Rectal smooth muscle tissue (tissue), 1 donor: Measurements from ENCODE around the gene RNU2-63P.
"Not testable (repeated sequence)": the region's sequence is repeated elsewhere in the genome, so short reads cannot be mapped to it uniquely, and the experiment has no call there.

Experiments
- H3K27ac ChIP-seq: one replicate; pipeline ENCODE4 v1.7.0; 2013; ENCODE audit warnings: low read depth, low read length, inconsistent platforms
- H3K27me3 ChIP-seq: one replicate; pipeline ENCODE4 v1.7.0; 2013; ENCODE audit warnings: low read length; ENCODE audit not compliant: control insufficient read depth, insufficient read depth
- H3K36me3 ChIP-seq: one replicate; pipeline ENCODE4 v1.7.0; 2013; ENCODE audit warnings: low read length; ENCODE audit not compliant: control insufficient read depth, insufficient read depth
- H3K4me1 ChIP-seq: one replicate; pipeline ENCODE4 v1.7.0; 2013; ENCODE audit warnings: low read length; ENCODE audit not compliant: control insufficient read depth, insufficient read depth
- H3K4me3 ChIP-seq: one replicate; pipeline ENCODE4 v1.7.0; 2013; ENCODE audit warnings: low read length
- H3K9ac ChIP-seq: one replicate; pipeline ENCODE4 v1.7.0; 2013; ENCODE audit warnings: low read length

The RNU2-63P gene

DNA sequence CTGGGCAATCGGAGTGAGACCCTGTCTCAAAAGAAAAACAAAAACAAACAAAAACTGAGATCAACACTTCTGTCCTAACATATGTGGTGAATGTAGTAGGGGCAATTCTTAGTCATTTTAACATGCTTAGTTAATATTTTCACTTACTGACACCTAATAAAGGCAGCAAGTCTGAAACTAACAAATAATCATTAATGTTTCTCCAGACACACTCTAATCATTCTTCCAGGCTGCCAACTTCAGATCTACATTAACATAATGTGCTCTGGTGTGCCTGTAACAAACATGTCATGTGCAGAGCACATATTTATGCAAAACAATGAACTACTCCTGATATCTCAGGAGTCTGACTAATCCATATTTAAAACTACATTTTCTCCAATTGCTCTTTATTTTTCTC, 33.3 kb upstream of the RNU2-63P start:
- H3K36me3 ChIP-seq: no peaks in the 10 kb centered on the region

DNA sequence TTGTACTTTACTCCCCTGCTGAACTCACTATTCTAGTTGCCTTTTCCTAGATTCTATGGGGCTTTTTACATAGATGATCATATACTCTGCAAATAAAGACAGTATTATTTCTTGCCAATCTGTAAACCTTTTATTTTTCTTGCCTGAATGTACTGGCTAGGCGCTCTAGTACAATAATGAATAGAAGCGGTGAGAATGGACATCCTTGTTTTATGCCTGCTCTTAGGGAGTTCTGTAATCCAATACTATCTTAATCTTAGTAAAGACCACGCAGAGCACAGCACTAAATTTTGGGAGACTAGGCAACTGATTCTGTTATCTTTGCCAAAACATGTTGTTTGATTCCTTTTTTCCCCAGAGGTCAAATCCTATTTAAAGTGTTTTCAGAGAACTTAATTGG, 32.2 kb upstream of the RNU2-63P start:
- Histone ChIP-seq H3K4me3 (no peak overlapping the region), H3K27ac (no peak overlapping the region), H3K36me3 (no peaks in the 10 kb centered on the region), H3K4me1 (peaks cover 2% of the 10 kb centered on the region), H3K27me3 (no peaks in the 10 kb centered on the region), H3K9ac (no peak overlapping the region)

More for the DNA sequence above, 33.3 kb upstream of the RNU2-63P start:
- Histone ChIP-seq H3K4me1 (peaks cover 13% of the 10 kb centered on the region), H3K9ac (no peak overlapping the region), H3K27ac (no peak overlapping the region), H3K27me3 (no peaks in the 10 kb centered on the region), H3K4me3 (no peak overlapping the region)

DNA sequence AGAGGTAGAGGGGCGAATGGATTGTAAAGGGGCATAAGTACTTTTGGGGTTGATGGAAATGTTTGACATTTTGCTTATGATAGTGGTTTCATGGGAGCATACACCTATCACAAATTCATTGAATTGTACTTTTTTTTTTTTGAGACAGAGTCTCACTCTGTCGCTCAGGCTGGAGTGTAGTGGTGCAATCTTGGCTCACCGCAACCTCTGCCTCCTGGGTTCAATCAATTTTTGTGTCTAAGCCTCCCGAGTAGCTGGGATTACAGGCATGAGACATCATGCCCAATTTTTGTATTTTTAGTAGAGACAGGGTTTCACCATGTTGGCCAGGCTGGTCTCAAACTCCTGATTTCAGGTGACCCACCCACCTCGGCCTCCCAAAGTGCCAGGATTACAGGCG, 29.2 kb upstream of the RNU2-63P start:
- H3K36me3 ChIP-seq, H3K27me3 ChIP-seq, H3K4me3 ChIP-seq, H3K9ac ChIP-seq, H3K27ac ChIP-seq, H3K4me1 ChIP-seq: not testable (repeated sequence)

DNA sequence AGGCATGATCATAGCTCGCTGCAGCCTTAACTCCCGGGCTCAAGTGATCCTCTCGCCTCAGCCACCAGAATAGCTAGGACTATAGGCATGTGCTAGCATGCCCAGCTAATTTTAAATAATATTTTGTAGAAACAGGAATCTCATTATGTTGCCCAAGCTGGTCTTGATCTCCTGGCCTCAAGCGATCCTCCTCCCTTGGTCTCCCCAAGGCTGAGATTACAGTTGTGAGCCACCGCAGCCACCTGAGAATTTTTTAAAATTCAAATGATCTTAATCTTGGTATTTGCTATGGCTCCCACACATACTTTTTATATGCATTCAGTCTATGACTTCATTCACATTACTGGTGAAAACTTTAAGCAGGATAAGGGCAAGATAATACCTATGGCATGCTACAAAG, 26.1 kb upstream of the RNU2-63P start:
- no peaks in the 10 kb centered on the region for H3K4me1 ChIP-seq
- H3K9ac ChIP-seq: no peak overlapping the region
- no peaks in the 10 kb centered on the region for H3K27me3 ChIP-seq
- H3K4me3 ChIP-seq: no peak overlapping the region
- H3K27ac ChIP-seq: no peak overlapping the region
- no peaks in the 10 kb centered on the region for H3K36me3 ChIP-seq

DNA sequence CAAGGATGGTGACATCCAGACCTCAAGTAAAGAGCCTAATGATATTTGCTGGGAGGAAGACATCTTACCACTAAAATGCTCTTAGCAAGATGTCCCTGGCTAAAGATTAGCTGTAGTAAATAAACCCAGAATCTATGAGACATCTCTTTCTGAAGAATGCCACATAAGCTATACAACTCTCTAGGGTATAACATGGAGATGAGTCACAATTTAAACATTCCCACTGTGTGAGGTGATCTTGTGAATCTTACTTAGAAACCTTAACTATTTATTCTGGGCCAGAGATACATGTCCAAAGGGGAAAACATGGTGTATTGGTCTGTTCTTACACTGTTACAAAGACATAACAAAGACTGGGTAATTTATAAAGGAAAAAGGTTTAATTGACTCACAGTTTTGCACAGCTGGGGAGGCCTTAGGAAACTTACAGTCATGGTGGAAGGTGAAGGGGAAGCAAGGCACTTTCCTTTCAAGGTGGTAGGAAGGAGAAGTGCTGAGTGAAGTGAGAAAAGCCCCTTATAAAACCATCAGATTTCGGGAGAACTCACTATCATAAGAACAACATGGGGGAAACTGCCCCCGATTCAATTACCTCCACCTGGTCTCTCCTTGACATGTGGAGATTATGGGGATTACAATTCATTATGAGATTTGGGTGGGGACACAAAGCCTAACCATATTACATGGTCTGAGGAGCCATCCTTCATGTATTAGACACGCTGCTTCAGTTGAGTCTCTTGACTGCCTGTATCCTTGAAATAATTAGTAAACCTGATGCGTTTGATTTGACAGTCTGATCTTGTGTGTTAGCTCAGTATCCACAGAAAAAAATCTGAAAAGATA, 22.1 kb upstream of the RNU2-63P start:
- Histone ChIP-seq H3K9ac (no peak overlapping the region), H3K4me1 (no peaks in the 10 kb centered on the region), H3K36me3 (peaks cover 5% of the 10 kb centered on the region), H3K4me3 (no peak overlapping the region), H3K27ac (no peak overlapping the region), H3K27me3 (no peaks in the 10 kb centered on the region)

DNA sequence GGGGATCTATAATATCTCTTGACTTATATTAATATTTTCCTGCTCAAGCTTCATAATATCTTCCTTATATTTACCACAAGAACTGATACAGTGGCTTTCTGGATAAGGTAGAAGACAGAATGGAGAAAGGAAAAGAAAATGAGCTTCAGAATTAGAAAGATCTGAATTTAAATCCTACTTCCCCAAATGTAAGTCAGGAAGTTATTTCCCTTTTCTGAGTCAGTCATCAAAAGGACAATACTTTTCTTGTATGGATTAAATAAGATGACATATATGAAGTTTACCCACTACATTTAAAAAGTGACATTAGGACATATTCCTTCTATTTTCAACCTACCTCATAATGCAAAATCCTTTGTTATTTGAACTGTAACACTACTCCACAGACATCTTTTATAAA, 20.3 kb upstream of the RNU2-63P start:
- H3K36me3 ChIP-seq: peaks cover 5% of the 10 kb centered on the region
- H3K4me3 ChIP-seq: no peak overlapping the region
- H3K4me1 ChIP-seq: no peaks in the 10 kb centered on the region
- no peak overlapping the region for H3K27ac ChIP-seq
- no peaks in the 10 kb centered on the region for H3K27me3 ChIP-seq
- no peak overlapping the region for H3K9ac ChIP-seq

DNA sequence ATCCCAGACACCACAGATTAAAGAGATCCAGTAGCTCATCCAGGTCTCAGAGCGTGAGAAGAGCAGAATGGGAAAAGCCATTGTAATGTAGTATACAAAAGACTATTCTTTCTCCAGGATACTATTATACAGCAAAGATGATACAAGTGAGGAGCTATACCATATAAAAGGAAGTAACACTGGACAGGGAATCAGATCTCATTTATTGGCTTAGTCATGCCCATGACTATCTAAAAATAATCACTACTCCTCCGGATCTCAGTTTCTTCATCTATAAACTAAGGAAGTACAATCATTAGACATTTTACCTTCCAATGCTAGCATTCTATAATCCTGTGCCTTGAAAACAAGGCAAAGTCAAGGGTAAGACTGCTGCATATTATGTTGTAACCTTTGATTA, 19.8 kb upstream of the RNU2-63P start:
- H3K9ac ChIP-seq: no peak overlapping the region
- H3K36me3 ChIP-seq: peaks cover 5% of the 10 kb centered on the region
- no peak overlapping the region for H3K27ac ChIP-seq
- no peaks in the 10 kb centered on the region for H3K27me3 ChIP-seq
- no peaks in the 10 kb centered on the region for H3K4me1 ChIP-seq
- H3K4me3 ChIP-seq: no peak overlapping the region

DNA sequence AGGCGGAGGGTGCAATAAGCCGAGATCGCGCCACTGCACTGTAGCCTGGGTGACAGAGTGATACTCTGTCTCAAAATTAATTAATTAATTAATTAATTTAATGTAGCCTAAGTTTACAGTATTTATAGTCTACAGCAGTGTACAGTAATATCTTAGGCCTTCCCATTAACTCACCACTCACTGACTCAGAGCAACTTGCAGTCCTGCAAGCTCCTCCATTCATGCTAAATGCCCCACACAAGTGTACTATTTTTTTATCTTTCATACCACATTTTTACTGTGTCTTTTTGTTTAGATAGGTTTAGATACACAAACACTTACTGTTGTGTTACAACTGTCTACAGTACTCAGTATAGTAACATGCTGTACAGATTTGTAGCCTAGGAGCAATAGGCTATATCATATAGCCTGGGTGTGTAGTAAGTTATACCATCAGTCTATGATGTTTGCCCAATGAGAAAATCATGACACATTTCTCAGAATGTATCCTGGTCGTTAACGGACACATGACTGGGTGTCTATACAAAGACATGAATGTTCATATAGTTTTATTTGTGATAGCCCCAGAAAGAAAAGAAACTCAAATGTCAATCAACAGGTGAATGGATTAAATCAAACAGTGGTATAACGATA, 15.8 kb upstream of the RNU2-63P start:
- Histone ChIP-seq H3K9ac (no peak overlapping the region), H3K27me3 (no peaks in the 10 kb centered on the region), H3K4me3 (no peak overlapping the region), H3K4me1 (no peaks in the 10 kb centered on the region), H3K36me3 (peaks cover 7% of the 10 kb centered on the region), H3K27ac (no peak overlapping the region)

DNA sequence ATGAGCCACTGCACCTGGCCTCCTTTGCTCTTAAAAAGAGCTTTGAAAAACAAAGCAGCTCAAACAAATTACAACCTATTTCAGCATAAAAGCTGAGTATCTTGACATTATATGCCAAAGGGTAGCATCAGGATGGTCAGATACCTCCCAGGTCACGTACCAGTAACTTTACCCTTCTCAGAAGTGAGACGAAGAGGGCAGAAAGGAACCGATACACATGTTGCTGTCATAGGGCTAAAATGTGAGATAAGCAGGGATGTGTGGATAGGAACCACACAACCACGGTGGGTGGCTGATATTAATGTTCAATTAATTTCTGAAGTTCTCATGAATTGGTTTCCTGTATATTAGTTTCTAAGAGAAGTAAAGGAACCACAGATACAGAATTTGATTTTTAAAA, 12.6 kb upstream of the RNU2-63P start:
- Histone ChIP-seq H3K4me3 (no peak overlapping the region), H3K9ac (no peak overlapping the region), H3K4me1 (no peaks in the 10 kb centered on the region), H3K27me3 (no peaks in the 10 kb centered on the region), H3K27ac (no peak overlapping the region), H3K36me3 (peaks cover 5% of the 10 kb centered on the region)

DNA sequence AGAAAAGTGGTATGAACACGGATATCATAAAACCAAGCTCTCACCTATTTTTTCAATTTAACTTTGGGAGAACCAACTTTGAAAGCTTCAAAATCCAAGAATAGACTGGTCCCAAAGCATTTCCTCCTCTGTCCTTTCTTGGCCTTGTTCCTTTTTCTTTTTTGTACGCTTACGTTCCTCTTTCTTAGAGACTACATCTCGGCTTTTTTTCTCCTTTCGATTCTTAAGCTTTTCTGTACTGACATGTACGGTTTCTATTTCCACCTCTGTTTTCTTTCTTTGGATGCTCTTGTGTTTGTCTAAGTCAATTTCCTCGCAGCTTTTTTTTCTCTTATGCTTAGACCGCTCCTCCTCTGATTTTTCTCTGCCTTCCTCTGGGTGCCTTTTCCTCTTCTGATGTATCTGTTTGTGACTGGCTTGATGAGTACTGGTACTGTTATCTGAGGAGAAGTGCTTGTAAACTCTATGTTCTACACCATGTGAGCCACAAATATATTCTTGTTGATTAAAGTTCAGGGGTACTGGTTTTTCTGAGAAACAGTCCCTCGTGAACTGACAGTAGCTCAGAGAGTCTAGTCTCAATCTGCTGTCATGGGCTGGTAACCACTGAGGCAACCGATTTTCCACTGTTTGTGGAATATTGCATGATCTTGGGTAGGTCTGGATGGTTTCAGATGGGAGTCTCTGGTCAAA, 11.5 kb upstream of the RNU2-63P start:
- Histone ChIP-seq H3K27me3 (no peaks in the 10 kb centered on the region), H3K27ac (no peak overlapping the region), H3K4me3 (no peak overlapping the region), H3K4me1 (no peaks in the 10 kb centered on the region), H3K9ac (no peak overlapping the region), H3K36me3 (peaks cover 2% of the 10 kb centered on the region)

DNA sequence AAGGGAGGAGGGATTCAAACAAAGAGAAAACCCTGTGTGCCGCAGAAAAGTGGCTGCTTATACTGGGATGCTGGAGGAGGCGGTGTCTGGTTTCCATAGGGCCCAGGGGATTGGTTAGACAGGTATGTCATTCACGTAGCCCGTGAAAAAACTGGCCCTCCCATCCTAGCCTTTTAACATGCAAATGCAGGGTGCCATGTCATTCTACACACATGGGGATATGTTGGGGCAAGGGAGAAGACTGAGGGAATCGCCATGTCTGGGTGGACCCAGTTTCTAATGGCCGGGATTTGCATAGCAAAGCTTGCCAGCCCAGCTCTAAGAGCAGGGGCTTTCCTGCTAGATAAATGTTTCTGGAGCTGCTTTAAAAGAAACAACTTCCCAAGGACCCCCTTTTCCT, 8.2 kb upstream of the RNU2-63P start:
- no peaks in the 10 kb centered on the region for H3K36me3 ChIP-seq
- H3K4me3 ChIP-seq: no peak overlapping the region
- no peaks in the 10 kb centered on the region for H3K27me3 ChIP-seq
- H3K27ac ChIP-seq: no peak overlapping the region
- no peak overlapping the region for H3K9ac ChIP-seq
- H3K4me1 ChIP-seq: no peaks in the 10 kb centered on the region

DNA sequence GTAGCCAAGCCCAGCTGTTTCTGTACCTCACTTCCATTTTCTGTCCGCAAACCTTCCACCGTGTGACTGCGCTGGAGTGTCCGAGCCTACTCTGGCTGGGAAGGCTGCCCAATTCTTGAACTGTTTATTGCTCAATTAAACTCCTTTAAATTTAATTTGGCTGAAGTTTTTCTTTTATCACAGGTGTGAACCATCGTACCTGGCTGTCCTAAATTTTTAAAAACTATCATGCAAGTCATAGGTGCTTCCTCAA, 6.2 kb upstream of the RNU2-63P start:
- Histone ChIP-seq H3K36me3 (no peaks in the 10 kb centered on the region), H3K27me3 (no peaks in the 10 kb centered on the region), H3K9ac (no peak overlapping the region), H3K4me3 (no peak overlapping the region), H3K27ac (no peak overlapping the region), H3K4me1 (no peaks in the 10 kb centered on the region)

DNA sequence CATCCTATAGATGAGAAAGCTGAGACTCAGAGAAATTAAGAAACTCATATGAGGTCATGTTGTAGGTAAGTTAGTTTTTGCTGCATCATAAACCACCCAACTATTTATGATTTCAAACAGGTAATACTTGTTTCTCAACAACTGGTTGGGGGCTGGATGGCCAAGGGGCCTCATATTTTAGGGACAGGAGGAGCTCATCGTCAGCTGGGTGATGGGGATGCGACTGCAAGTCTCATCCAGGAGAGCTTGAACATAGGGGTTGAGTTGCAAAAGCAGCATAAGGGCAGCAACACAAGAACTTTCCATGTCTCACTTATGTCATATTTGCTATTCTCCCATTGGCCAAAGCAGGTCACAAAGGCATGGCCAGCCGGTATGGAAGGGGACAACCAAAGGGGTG, 3.6 kb upstream of the RNU2-63P start:
- Histone ChIP-seq H3K4me3 (no peak overlapping the region), H3K36me3 (no peaks in the 10 kb centered on the region), H3K27me3 (no peaks in the 10 kb centered on the region), H3K27ac (no peak overlapping the region), H3K4me1 (no peaks in the 10 kb centered on the region), H3K9ac (no peak overlapping the region)
